Frontal cortex (tissue), 4 donors: ENCODE data around the gene KCNC4. TPM values are rescaled to one million over a fixed set of nuclear protein-coding genes. Genes with fewer than 3 reads are reported as not detected.
A peak's percentile ranks its signal among the peaks of the same experiment; 100 is the strongest.

Experiments used
- DNase-seq, 2 donors: peaks; one replicate each; pipeline ENCODE4 v3.0.0; 2012; ENCODE audit warnings: low spot score in 2 of 2
- FAIRE-seq: peaks from 2 replicates; lab custom pipeline; 2012; peaks lifted over from hg19 to GRCh38; lab: Jason Lieb, UNC
- total RNA-seq: library from RNA; depleted of rRNA; stranded (reverse); fragments of >200 nt; gene quantifications from one replicate; pipeline ENCODE4 v1.2.3, GENCODE V29; 2014
- donor health status: control.
- donor health status: control.
- donor health status: control.

KCNC4 gene
- total RNA-seq, 1 donor from 2014 or later, result 2.4 TPM

GRCh38 chr1:110208916-110209645 lies 1.0 kb upstream of the KCNC4 start:
- FAIRE-seq, result no peak

GRCh38 chr1:110210604-110211495 lies 736 bp downstream of the KCNC4 start:
- FAIRE-seq, result no peak
- DNase-seq, result peak; percentile 54 to 65

More at GRCh38 chr1:110208916-110209645, 1.0 kb upstream of the KCNC4 start:
- no peak for DNase-seq

- FAIRE-seq (no peak), DNase-seq (no peak)
These were observed 1.5 kb downstream of the KCNC4 start for GRCh38 chr1:110211496-110212168.

- FAIRE-seq, result no peak
- no peak for DNase-seq
These were observed 2.3 kb downstream of the KCNC4 start for GRCh38 chr1:110212169-110213142.

GRCh38 chr1:110213143-110213540 lies 3.0 kb downstream of the KCNC4 start:
- no peak for DNase-seq
- FAIRE-seq, result no peak

GRCh38 chr1:110214454-110215404 lies 4.6 kb downstream of the KCNC4 start:
- FAIRE-seq (no peak), DNase-seq (no peak)

- DNase-seq (no peak), FAIRE-seq (no peak)
These were observed 5.8 kb downstream of the KCNC4 start for GRCh38 chr1:110215621-110216515.

GRCh38 chr1:110216844-110217444 lies 6.8 kb downstream of the KCNC4 start:
- DNase-seq (no peak), FAIRE-seq (no peak)

- no peak for FAIRE-seq
- no peak for DNase-seq
These were observed 8.0 kb downstream of the KCNC4 start for GRCh38 chr1:110218137-110218536.

GRCh38 chr1:110218739-110219138 lies 8.6 kb downstream of the KCNC4 start:
- no peak for DNase-seq
- no peak for FAIRE-seq

- FAIRE-seq, result no peak
These were observed 10.2 kb downstream of the KCNC4 start for GRCh38 chr1:110220324-110220723.

GRCh38 chr1:110221119-110221518 lies 11.0 kb downstream of the KCNC4 start:
- FAIRE-seq, result no peak
- DNase-seq, result no peak

More at GRCh38 chr1:110220324-110220723, 10.2 kb downstream of the KCNC4 start:
- no peak for DNase-seq

GRCh38 chr1:110223127-110223526 lies 13.0 kb downstream of the KCNC4 start:
- FAIRE-seq, result no peak
- no peak for DNase-seq

- no peak for FAIRE-seq
- no peak for DNase-seq
These were observed 13.5 kb downstream of the KCNC4 start for GRCh38 chr1:110223581-110223980.

GRCh38 chr1:110224240-110224995 lies 14.3 kb downstream of the KCNC4 start:
- DNase-seq, result no peak
- no peak for FAIRE-seq

- DNase-seq (no peak), FAIRE-seq (no peak)
These were observed 15.1 kb downstream of the KCNC4 start for GRCh38 chr1:110225212-110225611.
